Endothelial cell of umbilical vein (primary cell): ENCODE data around the gene ACAD11.

Experiments used
- CTCF ChIP-seq, 2 donors: IDR thresholded peaks; 1 replicate in 1 of 2; 2 replicates in 1 of 2; pipeline ENCODE4 v1.5.1; 2011; ENCODE audit warnings: low read length in 2 of 2, mild to moderate bottlenecking in 2 of 2, moderate library complexity in 2 of 2, control low read depth in 1 of 2, inconsistent platforms in 1 of 2, low read depth in 1 of 2; ENCODE audit not compliant: insufficient read depth in 1 of 2; ENCODE audit errors: extremely low read depth in 1 of 2
- EZH2 ChIP-seq: IDR thresholded peaks from 2 replicates; pipeline ENCODE4 v1.6.1; 2012; ENCODE audit warnings: borderline replicate concordance, low read depth, mild to moderate bottlenecking, moderate library complexity, low read length, inconsistent platforms; ENCODE audit not compliant: severe bottlenecking
- JUN ChIP-seq: IDR thresholded peaks from 2 replicates; pipeline ENCODE4 v1.6.1; 2011; ENCODE audit warnings: borderline replicate concordance, low read depth; ENCODE audit not compliant: insufficient read length, insufficient read depth
- MAX ChIP-seq: IDR thresholded peaks from 2 replicates; pipeline ENCODE4 v1.6.1; 2011; ENCODE audit not compliant: insufficient read depth, insufficient read length
- MYC ChIP-seq: IDR thresholded peaks from one replicate; pipeline ENCODE4 v1.6.1; 2011; ENCODE audit warnings: mild to moderate bottlenecking, low read depth, low read length
- POLR2A ChIP-seq: IDR thresholded peaks from 2 replicates; pipeline ENCODE4 v1.6.1; 2012; ENCODE audit warnings: low read depth, mild to moderate bottlenecking, control low read depth, low read length
- POLR2AphosphoS5 ChIP-seq: IDR thresholded peaks from 2 replicates; pipeline ENCODE4 v1.6.1; 2012; ENCODE audit warnings: low read depth, mild to moderate bottlenecking, control low read depth, low read length, moderate library complexity; ENCODE audit not compliant: insufficient read depth

- TF ChIP-seq CTCF (IDR thresholded peaks at IDR 0.05; ENCODE audit: extremely low read depth in 1 of 2, insufficient read depth in 1 of 2, low read depth in 1 of 2, low read length in 2 of 2) (no peak), POLR2A (no peak), EZH2 (no peak), MAX (no peak), POLR2AphosphoS5 (no peak), JUN (no peak), MYC (no peak)
These were observed 61.9 kb downstream of the ACAD11 start for GRCh38 chr3:132597660-132598059.
